ENCODE data around the gene SEMA3D.
"Not testable (repeated sequence)": the region's sequence is repeated elsewhere in the genome, so short reads cannot be mapped to it uniquely, and the experiment has no call there.

Gene SEMA3D

DNA sequence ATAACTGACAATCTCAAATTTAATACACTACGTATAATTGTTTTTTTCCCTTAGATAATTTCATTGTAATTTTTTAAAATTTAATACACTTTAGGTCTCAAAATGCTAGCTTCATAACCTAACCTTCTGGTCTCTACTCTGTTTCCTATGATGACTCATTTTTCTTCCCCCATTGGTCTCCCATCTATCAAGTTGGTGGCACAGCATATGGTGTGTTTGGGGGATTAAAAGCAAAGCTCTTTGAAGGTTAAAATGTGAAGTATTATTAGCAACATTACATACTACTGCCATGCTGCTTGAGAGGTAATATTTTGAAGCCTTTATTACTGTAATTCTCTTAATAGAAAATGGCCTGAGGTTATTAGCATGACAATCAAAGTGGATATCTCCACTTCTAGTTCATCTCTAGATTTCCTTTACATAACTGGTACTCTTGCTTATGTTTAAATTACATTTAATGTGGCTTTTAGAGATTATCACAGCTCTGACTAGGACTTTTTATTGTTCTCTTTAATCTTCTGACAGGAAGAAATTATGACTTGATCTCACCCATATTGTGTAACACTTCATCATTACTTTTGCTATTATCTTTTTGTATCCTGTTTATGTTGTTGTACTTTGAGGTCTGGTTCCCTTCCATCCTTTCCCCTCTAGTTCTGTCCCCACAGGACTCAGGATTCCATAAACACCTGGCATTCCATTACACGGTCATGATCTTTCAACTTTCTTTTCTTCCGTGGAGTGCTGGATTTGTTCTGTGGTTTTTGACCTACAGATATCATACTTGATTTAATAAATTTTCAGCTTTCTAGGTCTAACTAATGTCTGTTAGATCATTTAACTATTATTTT lies 185.1 kb downstream of the SEMA3D start:
- DNase-seq (ENCODE audit: insufficient read length, low spot score) (no peak), FAIRE-seq (no peak)

DNA sequence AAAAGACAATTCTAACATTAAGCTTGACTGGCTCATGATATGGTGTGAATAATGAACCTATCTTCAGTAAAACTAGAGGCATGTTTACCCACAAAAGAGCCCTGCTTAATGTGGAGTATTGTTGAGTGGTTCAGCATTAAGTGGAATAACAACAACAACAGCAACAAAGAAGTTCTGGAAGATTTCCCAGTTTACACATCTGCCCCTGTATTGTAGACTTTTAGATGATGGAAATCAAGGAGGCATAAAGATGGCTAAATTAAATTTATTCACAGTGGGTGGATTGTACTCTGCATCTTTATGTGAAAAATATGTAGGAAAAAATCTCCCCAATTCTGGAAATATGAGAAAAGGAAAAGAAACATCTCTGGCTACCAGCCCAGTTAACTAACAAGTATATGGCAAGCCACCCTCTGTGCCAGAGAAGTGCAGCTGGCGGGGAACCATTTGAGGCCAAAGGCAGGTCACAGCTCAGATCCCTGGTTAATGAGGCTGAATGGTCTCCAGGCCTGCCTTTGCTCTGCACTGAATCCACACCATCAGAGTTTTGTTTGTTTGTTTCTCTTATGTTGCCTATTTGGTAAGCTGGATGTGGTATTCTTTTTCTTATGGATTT lies 186.0 kb downstream of the SEMA3D start:
- DNase-seq (ENCODE audit: insufficient read length, low spot score), result no peak
- no peak for FAIRE-seq

DNA sequence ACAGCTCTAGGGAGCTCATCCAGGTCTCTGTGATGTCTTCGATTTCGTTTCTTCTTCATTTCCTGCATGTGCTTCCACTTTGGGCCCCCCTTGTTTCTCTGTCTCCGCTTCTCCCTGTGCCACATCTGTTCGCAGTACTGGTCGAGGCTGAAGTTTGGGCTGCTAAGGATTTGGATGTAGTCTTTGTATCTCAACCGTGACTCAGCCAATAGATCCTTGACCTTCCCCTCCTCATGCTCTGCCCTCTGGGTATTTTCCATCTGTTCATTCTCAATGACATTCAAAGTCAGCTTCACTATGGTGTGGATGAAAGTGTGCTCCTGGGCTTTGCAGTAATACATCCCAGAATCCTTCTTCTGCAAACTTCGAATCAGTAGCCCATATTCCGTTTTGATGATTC lies 187.4 kb downstream of the SEMA3D start:
- FAIRE-seq, result no peak
- DNase-seq (ENCODE audit: insufficient read length, low spot score), result no peak

DNA sequence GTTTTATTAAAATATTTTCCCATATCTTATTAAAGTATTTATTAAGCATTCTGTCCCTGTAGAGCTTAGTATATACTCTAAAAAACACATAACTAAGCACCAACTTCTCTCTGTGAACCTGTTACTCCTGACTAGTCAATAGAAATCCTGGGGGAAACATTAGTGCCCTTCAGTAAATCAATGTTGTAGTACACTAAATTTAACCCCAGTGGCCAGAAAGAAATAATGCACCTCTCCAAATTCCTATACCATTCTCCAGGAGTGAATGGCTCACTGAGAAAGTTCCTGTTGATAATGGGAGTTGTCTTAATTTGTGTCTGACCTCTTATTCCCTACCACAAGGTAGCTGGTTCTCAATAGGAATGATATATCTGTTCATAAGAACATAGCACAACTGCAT lies 188.2 kb downstream of the SEMA3D start:
- no peak for DNase-seq (ENCODE audit: insufficient read length, low spot score)

DNA sequence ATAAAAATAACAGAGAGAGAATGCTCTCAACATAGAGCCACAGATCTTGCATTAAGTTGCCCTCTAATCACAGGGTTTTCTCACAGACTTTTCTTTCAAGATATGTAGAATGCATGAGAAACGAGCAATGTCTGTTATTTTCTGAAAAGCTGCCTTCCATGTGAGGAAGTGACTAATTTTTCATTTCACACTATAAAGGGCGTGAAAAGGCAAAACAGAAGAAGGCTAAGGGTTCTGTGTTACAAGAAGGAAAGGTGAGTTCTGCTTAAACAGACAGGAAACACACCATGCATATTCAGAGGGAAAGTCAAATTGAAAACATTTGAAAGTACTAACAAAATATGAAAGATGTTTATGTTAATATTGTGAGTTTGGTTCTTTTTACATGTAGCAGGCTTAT lies 189.2 kb downstream of the SEMA3D start:
- no peak for FAIRE-seq

More for the DNA sequence above, 188.2 kb downstream of the SEMA3D start:
- FAIRE-seq, result no peak

DNA sequence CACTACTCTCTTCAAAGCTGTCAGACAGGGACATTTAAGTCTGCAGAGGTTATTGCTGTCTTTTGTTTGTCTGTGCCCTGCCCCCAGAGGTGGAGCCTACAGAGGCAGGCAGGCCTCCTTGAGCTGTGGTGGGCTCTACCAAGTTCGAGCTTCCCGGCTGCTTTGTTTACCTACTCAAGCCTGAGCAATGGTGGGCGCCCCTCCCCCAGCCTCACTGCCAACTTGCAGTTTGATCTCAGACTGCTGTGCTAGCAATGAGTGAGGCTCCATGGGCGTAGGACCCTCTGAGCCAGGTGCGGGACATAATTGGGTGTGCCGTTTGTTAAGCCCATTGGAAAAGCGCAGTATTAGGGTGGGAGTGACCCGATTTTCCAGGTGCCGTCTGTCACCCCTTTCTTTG lies 193.9 kb downstream of the SEMA3D start:
- FAIRE-seq; DNase-seq (ENCODE audit: insufficient read length, low spot score): not testable (repeated sequence)

More for the DNA sequence above, 189.2 kb downstream of the SEMA3D start:
- no peak for DNase-seq (ENCODE audit: insufficient read length, low spot score)

DNA sequence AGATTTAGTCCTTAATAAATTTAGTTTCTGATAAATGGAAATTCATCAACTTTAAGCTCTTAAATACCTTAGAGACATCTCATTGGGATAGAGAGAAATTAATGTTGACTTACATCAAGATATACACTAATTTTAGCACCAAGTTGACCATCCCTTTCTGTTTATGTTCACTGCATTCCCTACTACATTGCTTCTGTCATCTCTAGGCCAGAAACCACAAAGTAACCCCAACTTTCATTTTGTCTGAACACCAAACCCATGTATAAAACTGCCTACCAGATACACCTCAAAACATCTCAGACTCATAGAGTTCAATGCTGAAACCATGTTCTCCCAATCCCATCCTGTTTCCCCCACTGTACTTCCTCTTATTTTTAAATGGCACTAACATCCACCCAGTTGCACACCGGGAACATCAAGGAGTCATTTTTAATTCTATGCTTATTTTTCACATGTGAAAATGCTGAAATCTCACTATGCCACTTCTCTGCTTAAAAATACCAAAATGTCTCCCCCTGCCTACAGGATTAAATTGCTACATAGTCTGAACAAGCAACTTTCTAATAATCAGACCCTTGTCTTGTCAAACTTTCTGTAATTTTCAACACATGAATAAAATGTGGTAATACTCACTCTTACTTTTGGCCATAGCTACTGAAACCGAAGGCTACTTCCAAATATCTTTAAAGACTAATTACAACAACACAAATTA lies 201.6 kb downstream of the SEMA3D start:
- no peak for FAIRE-seq

DNA sequence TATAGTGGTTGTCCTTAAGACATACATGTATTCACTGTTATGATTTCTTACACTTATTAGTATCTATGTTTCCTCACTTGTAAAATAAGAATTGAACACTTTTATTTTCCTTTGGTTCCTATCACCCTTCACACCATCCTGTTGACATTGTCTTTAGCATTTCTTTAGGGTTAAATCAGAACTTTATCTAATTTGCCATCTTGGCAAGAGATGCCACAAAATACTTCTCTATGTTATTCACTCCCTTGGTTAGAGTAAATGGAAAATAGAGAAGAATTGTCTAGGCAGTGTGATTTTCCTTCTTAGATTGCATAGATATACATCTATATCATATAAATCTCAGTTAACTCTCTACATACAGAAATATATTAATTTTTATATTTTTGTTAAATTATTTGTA lies 204.7 kb downstream of the SEMA3D start:
- DNase-seq (ENCODE audit: insufficient read length, low spot score), result no peak
- no peak for FAIRE-seq

More for the DNA sequence above, 201.6 kb downstream of the SEMA3D start:
- no peak for DNase-seq (ENCODE audit: insufficient read length, low spot score)

DNA sequence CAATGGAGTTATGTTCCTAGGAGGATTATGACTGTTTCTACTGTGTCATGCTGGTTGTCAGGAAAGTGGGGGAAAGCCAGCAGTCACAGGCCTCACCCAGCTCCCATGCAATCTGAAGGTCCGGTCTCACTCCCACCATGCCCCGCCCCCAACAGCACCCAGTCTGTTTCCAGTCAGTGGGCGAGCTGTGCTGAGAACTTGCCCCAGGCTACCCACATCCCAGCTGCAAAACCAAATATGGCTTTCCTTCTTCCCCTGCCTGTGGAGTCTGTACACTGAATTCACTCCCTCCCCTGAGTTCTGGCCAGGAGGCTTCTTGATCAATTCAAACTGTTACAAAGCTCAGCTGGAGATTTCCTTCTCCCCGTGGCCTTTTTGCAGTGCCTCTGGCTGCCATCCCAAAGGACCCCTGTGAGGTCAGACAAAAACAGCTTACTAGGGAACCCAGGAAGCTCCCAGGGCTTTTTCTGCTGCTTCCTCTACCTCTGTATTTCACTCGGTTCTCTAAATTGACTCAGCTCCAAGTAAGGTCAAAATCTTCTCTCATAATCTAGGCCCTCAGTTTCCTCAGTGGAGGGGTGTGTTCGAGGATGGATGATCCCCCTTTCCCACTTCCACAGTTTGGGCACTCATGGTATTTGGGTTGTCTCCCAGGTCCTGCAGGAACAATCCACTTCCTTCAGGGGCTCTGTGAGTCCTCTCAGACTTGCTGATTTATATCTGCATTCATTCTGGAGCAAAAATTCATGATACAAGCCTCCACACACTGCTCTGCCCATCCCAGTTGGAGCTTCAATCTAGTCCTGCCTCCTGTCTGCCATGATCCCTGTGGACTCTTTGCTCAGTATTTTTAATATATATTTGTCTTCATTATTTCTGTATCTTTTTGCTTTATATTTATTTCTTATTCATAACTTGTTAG lies 205.5 kb downstream of the SEMA3D start:
- DNase-seq (ENCODE audit: insufficient read length, low spot score) (no peak), FAIRE-seq (no peak)

DNA sequence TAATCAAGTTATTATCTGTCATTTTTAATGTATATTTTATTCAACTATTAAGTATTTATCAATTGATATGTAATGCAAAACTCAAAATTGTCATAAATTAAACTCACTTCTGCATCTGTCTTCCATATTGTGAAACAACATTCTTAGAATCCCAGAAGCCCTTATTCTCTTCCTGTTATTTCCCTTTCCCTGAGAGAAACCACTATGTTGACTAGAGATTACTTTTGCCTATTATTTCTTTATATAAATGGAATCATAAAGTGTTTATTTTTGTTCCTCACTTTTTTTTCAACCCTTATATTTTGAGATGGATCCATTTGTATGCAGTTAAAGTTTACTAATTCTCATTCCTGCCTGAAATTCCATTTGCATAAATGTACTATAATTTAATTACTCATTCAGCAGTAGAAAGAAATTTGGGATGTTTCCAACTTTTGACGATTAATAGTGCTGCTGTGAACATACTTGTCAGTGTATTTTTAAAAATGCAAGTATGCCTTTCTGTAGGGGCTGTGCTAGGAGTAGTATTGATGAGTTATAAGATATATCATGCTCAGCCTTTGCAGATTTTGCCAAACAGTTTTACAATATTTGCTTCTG lies 211.2 kb downstream of the SEMA3D start:
- no peak for DNase-seq (ENCODE audit: insufficient read length, low spot score)

DNA sequence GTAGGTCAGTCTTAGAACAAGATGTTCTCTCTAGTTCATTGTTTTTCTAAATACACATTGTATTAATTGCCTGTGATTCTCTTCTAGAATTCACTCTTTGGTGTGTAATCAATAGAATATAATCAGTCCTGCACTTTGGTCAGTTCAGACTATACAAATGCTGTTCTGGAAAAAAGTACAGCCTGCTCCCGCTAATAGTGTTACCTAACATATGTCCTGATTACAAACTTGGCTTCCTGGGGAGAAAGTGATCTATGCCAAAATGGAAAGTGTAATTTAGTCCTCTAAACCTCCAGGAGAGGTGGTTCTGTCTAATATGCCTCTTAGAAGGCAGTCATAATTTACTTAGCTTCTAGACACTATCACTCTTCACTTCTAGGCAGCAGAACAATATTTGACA lies 215.5 kb downstream of the SEMA3D start:
- FAIRE-seq (no peak), DNase-seq (ENCODE audit: insufficient read length, low spot score) (no peak)

More for the DNA sequence above, 211.2 kb downstream of the SEMA3D start:
- FAIRE-seq, result no peak

DNA sequence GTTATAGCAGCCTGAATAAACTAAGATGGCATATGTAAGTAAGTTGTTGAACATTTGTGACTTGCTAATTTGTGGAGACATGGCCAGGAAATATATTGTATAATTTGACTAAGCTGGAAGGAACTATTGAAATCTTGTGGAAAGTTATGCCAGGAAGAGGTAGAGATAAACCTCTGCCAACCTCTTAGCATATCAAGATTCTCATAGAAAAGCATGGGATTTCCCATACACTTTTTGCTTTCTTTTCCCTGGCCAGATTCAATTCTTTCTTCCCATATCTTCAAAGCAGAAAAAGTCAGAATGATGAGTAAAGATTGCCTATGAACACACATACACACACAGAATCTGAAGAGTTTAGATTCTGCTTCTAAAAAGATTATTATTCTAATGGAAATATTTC lies 216.2 kb downstream of the SEMA3D start:
- DNase-seq (ENCODE audit: insufficient read length, low spot score), result no peak
- FAIRE-seq, result no peak

DNA sequence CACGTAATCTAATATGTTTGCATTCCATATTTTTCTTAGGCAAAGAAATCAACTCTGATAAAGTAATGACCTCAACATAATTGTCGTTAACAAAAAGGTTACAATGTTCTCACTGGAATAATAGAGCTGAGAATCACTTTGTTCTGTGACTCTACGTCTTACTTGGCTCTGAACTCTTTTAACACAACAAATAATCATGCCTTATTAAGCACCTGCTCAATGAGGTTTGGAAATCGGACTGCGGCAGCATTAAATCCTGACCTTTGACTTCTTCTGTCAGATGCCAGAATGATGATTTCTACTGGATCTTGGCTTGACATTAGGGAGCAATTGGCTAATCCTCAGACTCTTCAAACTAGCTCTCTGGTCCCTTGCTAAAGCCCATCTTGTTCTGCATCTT lies 233.6 kb downstream of the SEMA3D start:
- DNase-seq (ENCODE audit: insufficient read length, low spot score) (no peak), FAIRE-seq (no peak)

DNA sequence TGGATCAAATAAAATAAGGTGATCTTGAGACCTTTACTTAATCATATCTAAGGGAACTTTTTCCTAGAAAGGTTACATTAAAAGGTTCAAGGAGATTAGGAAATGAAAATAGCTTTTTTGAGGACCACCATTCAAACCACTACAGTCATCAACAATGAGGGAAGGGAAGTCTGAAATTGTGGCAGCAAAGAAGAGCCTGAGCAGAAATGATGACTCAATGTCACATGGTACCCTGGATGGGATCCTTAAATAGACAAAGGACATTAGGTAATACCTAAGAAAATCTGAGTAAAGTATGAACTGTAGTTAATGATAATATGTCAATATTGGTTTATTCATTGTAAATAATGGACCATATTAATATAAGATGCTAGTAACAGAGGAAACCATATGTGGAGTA lies 236.0 kb downstream of the SEMA3D start:
- DNase-seq (ENCODE audit: insufficient read length, low spot score), result no peak
- FAIRE-seq, result no peak

DNA sequence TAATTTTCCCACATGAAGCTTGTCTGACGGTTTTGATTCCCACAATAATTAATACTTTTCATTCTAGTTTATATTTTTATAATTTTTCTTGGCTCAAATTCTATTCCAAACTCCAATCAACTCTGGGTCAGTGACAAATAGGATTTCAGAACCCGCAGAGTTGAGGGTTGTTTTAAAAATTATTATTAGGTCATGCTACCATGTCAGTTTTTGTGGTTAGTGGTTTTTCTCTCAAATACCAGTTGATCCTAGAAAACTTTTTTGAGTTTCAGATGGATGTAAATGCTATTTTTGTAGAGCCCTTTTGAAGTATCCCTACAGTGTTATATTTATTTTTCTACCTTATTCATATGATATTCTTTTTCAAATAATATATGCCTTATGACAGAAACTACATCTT lies 237.4 kb downstream of the SEMA3D start:
- FAIRE-seq (no peak), DNase-seq (ENCODE audit: insufficient read length, low spot score) (no peak)

DNA sequence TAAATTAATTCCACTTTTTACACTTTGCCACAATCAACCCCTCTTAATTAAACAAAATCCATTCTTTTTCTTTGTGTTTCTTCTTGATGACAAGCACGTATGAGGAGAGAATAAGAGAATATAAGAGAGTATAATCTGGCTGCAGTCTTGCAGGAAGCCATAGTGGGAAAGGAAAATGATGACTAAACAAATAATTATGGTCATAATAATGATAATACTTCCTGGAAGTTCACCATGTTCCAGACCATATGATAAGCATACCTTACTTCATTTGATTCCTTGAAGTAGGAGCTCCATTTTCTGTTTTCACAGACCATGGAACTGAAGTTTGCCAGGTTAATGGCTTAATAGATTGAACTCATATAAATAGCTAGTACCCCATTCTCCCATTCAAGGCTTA lies 237.8 kb downstream of the SEMA3D start:
- FAIRE-seq, result no peak
- DNase-seq (ENCODE audit: insufficient read length, low spot score), result no peak

DNA sequence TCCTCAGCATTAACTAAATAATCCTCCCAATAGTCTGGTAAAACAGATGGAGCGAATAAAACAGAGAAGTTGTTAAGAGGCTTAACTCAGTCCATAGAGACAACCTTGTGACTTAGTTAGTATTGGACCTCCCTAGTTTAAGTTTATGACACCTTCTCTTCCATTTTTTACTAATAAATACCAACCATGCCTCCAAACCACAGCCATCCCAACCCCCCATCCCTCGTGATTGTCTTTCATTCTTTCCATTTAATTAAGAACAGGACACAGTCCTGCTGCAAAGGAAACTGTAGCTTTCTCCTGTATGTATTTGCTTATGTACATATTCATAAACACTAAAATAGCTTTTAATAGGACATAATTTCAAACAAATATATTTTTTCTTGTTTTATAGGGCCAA lies 238.2 kb downstream of the SEMA3D start:
- no peak for DNase-seq (ENCODE audit: insufficient read length, low spot score)
- FAIRE-seq, result no peak

DNA sequence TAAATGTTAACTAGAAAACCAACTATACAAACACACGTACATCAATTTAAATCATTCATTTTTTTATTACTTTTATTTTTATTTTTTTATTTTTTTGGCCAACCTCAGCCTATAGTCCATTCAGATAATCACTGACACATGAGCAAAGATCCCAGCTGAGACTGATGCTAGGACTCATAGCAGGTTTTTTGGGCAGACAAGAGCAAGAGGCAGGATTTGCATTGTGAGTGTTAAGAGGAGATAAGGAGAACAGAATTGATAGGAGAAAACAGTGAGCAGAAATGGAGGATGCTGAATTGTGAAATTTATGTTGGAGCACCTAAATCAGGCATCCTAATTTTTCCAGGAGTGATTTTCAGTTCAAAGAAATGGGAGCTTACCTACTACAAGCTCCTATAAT lies 240.3 kb downstream of the SEMA3D start:
- FAIRE-seq (no peak), DNase-seq (ENCODE audit: insufficient read length, low spot score) (no peak)
